Activated naive CD8-positive, alpha-beta T cell treated with anti-CD3 and anti-CD28 coated beads for 36 hours (primary cell): Measurements from ENCODE around the gene BRINP1. TPM values are rescaled to one million over a fixed set of nuclear protein-coding genes. Genes with fewer than 3 reads are reported as not detected.
A peak's percentile ranks its signal among the peaks of the same experiment; 100 is the strongest.

Experiments
- DNase-seq: peaks from one replicate; pipeline ENCODE4 v3.0.0; 2021
- H3K27ac Mint-ChIP-seq: one replicate; pipeline ENCODE4 v1.8.0; 2022; ENCODE audit warnings: mild to moderate bottlenecking, moderate library complexity, mixed read lengths
- H3K27me3 Mint-ChIP-seq: one replicate; pipeline ENCODE4 v1.8.0; 2022; ENCODE audit warnings: mild to moderate bottlenecking, mixed read lengths
- H3K36me3 Mint-ChIP-seq: one replicate; pipeline ENCODE4 v1.8.0; 2021; ENCODE audit warnings: mild to moderate bottlenecking, mixed read lengths
- H3K4me1 Mint-ChIP-seq: one replicate; pipeline ENCODE4 v1.8.0; 2021; ENCODE audit warnings: mixed read lengths
- H3K4me3 Mint-ChIP-seq: one replicate; pipeline ENCODE4 v1.8.0; 2022; ENCODE audit warnings: mild to moderate bottlenecking, moderate library complexity, mixed read lengths
- H3K9me3 Mint-ChIP-seq: one replicate; pipeline ENCODE4 v1.8.0; 2022; ENCODE audit warnings: mixed read lengths
- total RNA-seq, 2 experiments: library from RNA; stranded (reverse); gene quantifications; one replicate each; pipeline ENCODE4 v1.2.3, GENCODE V29; 2021

BRINP1 gene
- total RNA-seq, 2 experiments from 2014 or later, result not detected

DNA sequence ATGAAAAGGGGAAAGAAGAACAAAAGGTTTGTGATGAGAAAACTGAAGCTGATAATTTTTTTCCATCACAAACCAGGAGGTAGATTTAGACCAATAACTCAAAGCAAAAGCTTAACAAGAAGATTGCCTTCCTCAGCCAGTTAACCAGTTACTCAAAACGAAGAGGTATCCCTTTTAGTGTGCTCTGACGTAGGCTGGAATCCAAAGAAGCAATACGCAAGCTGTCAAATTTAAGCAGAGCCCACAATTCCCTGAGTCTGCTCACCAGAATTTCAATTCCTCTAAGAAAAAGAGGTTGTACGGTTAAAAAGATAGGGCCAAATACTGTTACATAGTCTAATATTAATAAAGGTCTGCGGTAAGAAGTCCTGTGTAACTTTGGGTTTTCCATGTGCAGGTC lies 61.8 kb downstream of the BRINP1 start:
- Mint-ChIP-seq H3K36me3 (no peaks in the 10 kb centered on the region), H3K27ac (no peak overlapping the region), H3K4me1 (no peaks in the 10 kb centered on the region), H3K9me3 (peaks cover 6% of the 10 kb centered on the region), H3K27me3 (no peaks in the 10 kb centered on the region), H3K4me3 (no peak overlapping the region)
- no peak for DNase-seq

DNA sequence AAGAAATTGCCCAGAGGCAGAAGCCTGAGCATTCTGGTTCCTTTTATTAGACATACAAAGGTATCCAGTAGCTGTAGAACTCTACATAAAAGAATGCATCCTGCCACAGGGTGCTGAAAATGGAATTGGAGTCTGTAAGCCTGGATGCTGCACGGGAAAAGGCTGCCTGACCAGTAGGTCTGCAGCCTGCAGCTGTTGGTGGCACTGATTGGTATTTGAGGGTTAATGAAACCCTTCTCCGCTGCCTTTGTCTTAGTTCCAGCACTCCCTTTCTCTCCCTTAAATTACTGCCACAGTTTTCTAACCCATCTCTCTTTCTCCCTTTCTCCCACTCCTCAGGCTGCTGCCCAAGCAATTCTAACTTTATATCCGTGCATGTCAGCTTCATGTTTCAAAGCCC lies 64.7 kb downstream of the BRINP1 start:
- DNase-seq, result no peak
- Mint-ChIP-seq H3K4me3 (no peak overlapping the region), H3K36me3 (no peaks in the 10 kb centered on the region), H3K4me1 (no peaks in the 10 kb centered on the region), H3K9me3 (peaks cover 10% of the 10 kb centered on the region), H3K27ac (no peak overlapping the region), H3K27me3 (no peaks in the 10 kb centered on the region)

GRCh38 chr9:119302988-119303698 lies 66.1 kb downstream of the BRINP1 start:
- DNase-seq, result no peak
- Mint-ChIP-seq H3K27me3 (no peaks in the 10 kb centered on the region), H3K27ac (no peak overlapping the region), H3K4me3 (no peak overlapping the region), H3K36me3 (no peaks in the 10 kb centered on the region), H3K4me1 (no peaks in the 10 kb centered on the region), H3K9me3 (peaks cover 13% of the 10 kb centered on the region)

GRCh38 chr9:119298076-119298853 lies 71.0 kb downstream of the BRINP1 start:
- Mint-ChIP-seq H3K27ac (no peak overlapping the region), H3K4me3 (no peak overlapping the region), H3K4me1 (no peaks in the 10 kb centered on the region), H3K27me3 (no peaks in the 10 kb centered on the region), H3K36me3 (no peaks in the 10 kb centered on the region), H3K9me3 (peaks cover 7% of the 10 kb centered on the region)
- no peak for DNase-seq

- no peaks in the 10 kb centered on the region for H3K27me3 Mint-ChIP-seq
- H3K27ac Mint-ChIP-seq, result no peak overlapping the region
- no peak for DNase-seq
- H3K36me3 Mint-ChIP-seq, result no peaks in the 10 kb centered on the region
- H3K4me3 Mint-ChIP-seq, result no peak overlapping the region
- H3K9me3 Mint-ChIP-seq, result no peaks in the 10 kb centered on the region
- no peaks in the 10 kb centered on the region for H3K4me1 Mint-ChIP-seq
These were observed 77.7 kb downstream of the BRINP1 start for GRCh38 chr9:119291554-119291953.

DNA sequence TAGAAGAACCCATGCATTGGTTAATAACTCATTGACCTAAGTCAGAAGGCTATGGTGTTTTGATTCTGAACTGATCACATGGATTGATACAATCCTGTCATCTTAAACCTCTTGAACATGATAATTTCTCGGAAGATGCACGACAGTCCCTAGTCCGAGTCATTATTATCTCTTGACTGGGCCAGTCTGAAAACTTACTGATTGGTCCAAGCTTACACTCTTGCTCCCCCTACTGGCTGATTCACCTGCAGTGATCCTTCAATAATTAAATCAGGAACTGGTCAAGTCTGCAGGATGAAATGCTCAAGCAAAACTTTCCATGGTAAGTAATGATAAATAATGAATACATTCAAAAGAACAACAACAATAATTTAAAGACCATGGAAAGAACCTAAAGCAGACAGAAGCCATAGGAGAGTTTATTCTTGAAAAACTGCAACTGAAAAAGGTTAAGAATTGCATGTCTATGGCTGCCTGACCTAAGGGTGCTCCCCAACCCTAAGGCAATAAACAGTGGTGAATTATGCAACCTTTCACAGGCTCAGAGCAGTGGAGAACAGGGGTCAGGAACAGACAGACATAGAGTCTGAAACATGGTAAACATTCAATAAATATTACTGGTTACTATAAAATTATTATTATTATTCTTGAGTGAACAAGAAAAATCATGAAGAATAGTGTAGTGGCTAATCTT lies 79.3 kb downstream of the BRINP1 start:
- Mint-ChIP-seq H3K4me1 (no peaks in the 10 kb centered on the region), H3K9me3 (peaks cover 3% of the 10 kb centered on the region), H3K4me3 (no peak overlapping the region), H3K27me3 (peaks cover 9% of the 10 kb centered on the region), H3K36me3 (no peaks in the 10 kb centered on the region), H3K27ac (no peak overlapping the region)
- DNase-seq, result peak; percentile 0

- H3K27ac Mint-ChIP-seq, result no peak overlapping the region
These were observed 84.5 kb downstream of the BRINP1 start for GRCh38 chr9:119284587-119285337.

DNA sequence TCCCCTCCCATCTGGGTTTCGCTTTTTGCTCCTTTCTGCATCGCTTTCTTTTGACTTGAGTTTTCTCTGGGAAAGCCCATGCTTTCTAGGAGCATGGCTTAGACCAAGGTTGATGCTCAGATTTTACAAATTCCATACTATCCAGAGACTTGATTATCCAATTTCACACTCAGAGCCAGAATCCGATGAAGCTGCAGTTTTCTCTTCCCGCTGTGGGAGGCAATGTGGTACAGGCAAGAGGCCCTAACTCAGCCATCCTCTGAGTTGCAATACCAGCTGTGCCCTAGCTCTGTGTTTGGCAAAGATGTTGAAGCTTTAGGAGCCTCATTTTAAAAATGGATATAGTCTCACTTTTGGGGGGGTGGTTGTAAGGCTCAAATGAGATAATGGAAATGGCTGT lies 85.1 kb downstream of the BRINP1 start:
- Mint-ChIP-seq H3K27me3 (peaks cover 20% of the 10 kb centered on the region), H3K27ac (no peak overlapping the region), H3K4me3 (no peak overlapping the region), H3K36me3 (no peaks in the 10 kb centered on the region), H3K9me3 (peaks cover 8% of the 10 kb centered on the region), H3K4me1 (no peaks in the 10 kb centered on the region)
- DNase-seq, result no peak

More at GRCh38 chr9:119284587-119285337, 84.5 kb downstream of the BRINP1 start:
- peaks cover 20% of the 10 kb centered on the region for H3K27me3 Mint-ChIP-seq
- no peaks in the 10 kb centered on the region for H3K36me3 Mint-ChIP-seq
- peaks cover 8% of the 10 kb centered on the region for H3K9me3 Mint-ChIP-seq
- no peak overlapping the region for H3K4me3 Mint-ChIP-seq
- DNase-seq, result no peak
- no peaks in the 10 kb centered on the region for H3K4me1 Mint-ChIP-seq

DNA sequence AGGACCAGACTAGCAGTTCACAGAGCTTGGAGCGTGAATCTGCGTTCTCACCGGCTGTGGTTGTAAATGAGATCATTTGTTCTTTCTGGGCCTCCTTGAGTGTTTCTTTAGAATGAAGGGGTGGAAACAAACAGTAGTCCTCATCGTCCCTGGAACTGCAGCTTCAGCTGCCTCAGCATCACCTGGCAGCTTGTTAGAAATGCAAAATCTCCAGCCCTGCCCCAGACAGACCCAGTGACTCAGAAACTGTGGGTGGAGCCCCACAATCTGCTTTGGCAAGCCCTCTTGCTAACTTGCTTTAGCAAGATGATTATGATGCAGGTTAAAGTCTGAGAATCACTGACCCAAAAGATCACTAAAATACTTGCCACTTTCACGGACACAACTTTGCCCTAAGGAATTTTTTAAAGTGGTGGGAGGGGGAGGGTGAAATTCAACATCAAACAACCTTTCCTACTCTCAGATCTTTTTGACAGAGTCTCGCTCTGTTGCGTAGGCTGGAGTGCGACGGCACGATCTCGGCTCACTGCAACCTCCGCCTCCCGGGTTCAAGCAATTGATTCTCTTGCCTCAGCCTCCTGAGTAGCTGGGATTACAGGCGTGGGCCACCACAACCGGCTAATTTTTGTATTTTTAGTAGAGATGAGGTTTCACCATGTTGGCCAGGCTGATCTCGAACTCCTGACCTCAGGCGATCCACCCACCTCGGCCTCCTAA lies 86.0 kb downstream of the BRINP1 start:
- H3K27me3 Mint-ChIP-seq, result peaks cover 21% of the 10 kb centered on the region
- H3K4me1 Mint-ChIP-seq, result no peaks in the 10 kb centered on the region
- no peaks in the 10 kb centered on the region for H3K36me3 Mint-ChIP-seq
- H3K27ac Mint-ChIP-seq, result no peak overlapping the region
- no peak for DNase-seq
- peaks cover 8% of the 10 kb centered on the region for H3K9me3 Mint-ChIP-seq
- no peak overlapping the region for H3K4me3 Mint-ChIP-seq

GRCh38 chr9:119282476-119283077 lies 86.7 kb downstream of the BRINP1 start:
- peaks cover 8% of the 10 kb centered on the region for H3K9me3 Mint-ChIP-seq
- DNase-seq, result no peak
- H3K4me3 Mint-ChIP-seq, result no peak overlapping the region
- H3K36me3 Mint-ChIP-seq, result no peaks in the 10 kb centered on the region
- H3K4me1 Mint-ChIP-seq, result no peaks in the 10 kb centered on the region
- H3K27ac Mint-ChIP-seq, result no peak overlapping the region
- H3K27me3 Mint-ChIP-seq, result peaks cover 24% of the 10 kb centered on the region

GRCh38 chr9:119280740-119281485 lies 88.3 kb downstream of the BRINP1 start:
- no peak for DNase-seq
- no peak overlapping the region for H3K4me3 Mint-ChIP-seq
- H3K36me3 Mint-ChIP-seq, result no peaks in the 10 kb centered on the region
- no peak overlapping the region for H3K27ac Mint-ChIP-seq
- H3K27me3 Mint-ChIP-seq, result peaks cover 22% of the 10 kb centered on the region
- H3K9me3 Mint-ChIP-seq, result peaks cover 7% of the 10 kb centered on the region
- no peaks in the 10 kb centered on the region for H3K4me1 Mint-ChIP-seq

DNA sequence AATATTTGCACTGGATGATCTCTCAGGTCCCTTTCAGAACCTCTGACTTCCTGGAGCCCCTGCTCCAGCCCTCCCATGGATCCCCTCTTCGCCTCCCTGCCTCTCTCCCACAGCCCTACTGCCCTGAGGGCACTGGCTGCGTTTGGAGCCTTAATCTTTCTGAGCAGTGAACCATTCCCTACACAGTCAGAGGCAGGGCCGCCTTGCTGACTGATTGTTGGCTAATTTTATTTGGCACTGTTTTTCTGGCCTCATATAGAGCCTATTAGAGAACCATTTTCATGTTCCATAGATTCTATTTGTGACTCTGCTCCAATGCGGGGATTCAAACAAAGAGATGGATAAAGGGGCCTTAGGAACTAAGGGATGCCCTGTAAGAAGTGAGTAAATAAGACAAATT lies 91.1 kb downstream of the BRINP1 start:
- H3K4me1 Mint-ChIP-seq, result no peaks in the 10 kb centered on the region
- H3K4me3 Mint-ChIP-seq, result no peak overlapping the region
- no peak for DNase-seq
- H3K27me3 Mint-ChIP-seq, result peaks cover 15% of the 10 kb centered on the region
- H3K36me3 Mint-ChIP-seq, result no peaks in the 10 kb centered on the region
- H3K27ac Mint-ChIP-seq, result no peak overlapping the region
- peaks cover 2% of the 10 kb centered on the region for H3K9me3 Mint-ChIP-seq

GRCh38 chr9:119273984-119274665 lies 95.1 kb downstream of the BRINP1 start:
- Mint-ChIP-seq H3K9me3 (no peaks in the 10 kb centered on the region), H3K4me3 (no peak overlapping the region), H3K27ac (no peak overlapping the region), H3K4me1 (no peaks in the 10 kb centered on the region), H3K36me3 (no peaks in the 10 kb centered on the region), H3K27me3 (peaks cover 4% of the 10 kb centered on the region)
- no peak for DNase-seq
